B cell (primary cell): ENCODE measurements around the gene FFAR2. TPM values are rescaled to one million over a fixed set of nuclear protein-coding genes. Genes with fewer than 3 reads are reported as not detected.

Experiments used
- ATAC-seq: fragments of 200-7000 bp; cut with Tn5 transposase; one replicate; pipeline ENCODE4 v1.10.0; 2021; ENCODE audit warnings: low read depth, mild to moderate bottlenecking, moderate number of reproducible peaks, moderate library complexity
- CTCF ChIA-PET: fragments of 350-600 bp; sonication (Branson Sonifier 250); formaldehyde crosslinking; loops from one replicate; lab custom pipeline; 2021; ENCODE audit warnings: antibody characterized with exemption, inconsistent platforms; lab: Charles Lee
- POLR2A ChIA-PET: fragments of 350-600 bp; sonication (Branson Sonifier 250); formaldehyde crosslinking; loops from one replicate; lab custom pipeline; 2021; ENCODE audit warnings: antibody characterized with exemption; lab: Charles Lee
- DNase-seq: peaks from one replicate; pipeline ENCODE4 v3.0.0; 2013
- H2AFZ ChIP-seq: 2 replicates; pipeline ENCODE4 v1.6.1; 2012; ENCODE audit warnings: mild to moderate bottlenecking, low read depth, low read length; ENCODE audit not compliant: insufficient read depth, poor library complexity, severe bottlenecking
- H3K27ac ChIP-seq, 2 donors: 1 replicate in 1 of 2; 2 replicates in 1 of 2; pipeline ENCODE4 v1.5.1; 2012 to 2013; ENCODE audit warnings: low read length in 2 of 2, mild to moderate bottlenecking in 2 of 2, moderate library complexity in 1 of 2
- H3K27me3 ChIP-seq, 4 experiments: fragments of 200-600 bp in 1 of 4; sonication (generic) in 1 of 4; replicated peaks in 1 of 4; 1 replicate in 2 of 4; 2 replicates in 2 of 4; pipeline versions ENCODE4 v1.6.1 to v1.7.0; 2013 to 2016; ENCODE audit warnings: low read length in 3 of 4, mild to moderate bottlenecking in 2 of 4, mixed read lengths in 1 of 4, moderate library complexity in 1 of 4; ENCODE audit not compliant: insufficient read depth in 4 of 4, control insufficient read depth in 3 of 4; ENCODE audit errors: control extremely low read depth in 1 of 4
- H3K36me3 ChIP-seq, 2 experiments: replicated peaks in 1 of 2; 1 replicate in 1 of 2; 2 replicates in 1 of 2; pipeline versions ENCODE4 v1.6.1 to v1.7.1; 2013; ENCODE audit warnings: low read length in 1 of 2; ENCODE audit not compliant: insufficient read depth in 2 of 2, control insufficient read depth in 1 of 2; ENCODE audit errors: control extremely low read depth in 1 of 2, extremely low read depth in 1 of 2
- H3K4me1 ChIP-seq, 2 donors: fragments of 200-600 bp in 1 of 2; sonication (generic) in 1 of 2; 1 replicate in 1 of 2; 2 replicates in 1 of 2; pipeline versions ENCODE4 v1.5.1 to v1.6.1; 2013 to 2017; ENCODE audit warnings: low read length in 2 of 2; ENCODE audit not compliant: control insufficient read depth in 2 of 2, insufficient read depth in 2 of 2
- H3K4me2 ChIP-seq: replicated peaks from 2 replicates; pipeline ENCODE3; 2012; ENCODE audit warnings: mild to moderate bottlenecking, low read depth, low read length; ENCODE audit not compliant: poor library complexity, severe bottlenecking
- H3K4me3 ChIP-seq, 5 experiments: fragments of 200-600 bp in 1 of 5; sonication (generic) in 1 of 5; 1 replicate in 3 of 5; 2 replicates in 2 of 5; pipeline versions ENCODE4 v1.5.1 to v1.7.0; 2011 to 2016; ENCODE audit warnings: low read length in 4 of 5, mild to moderate bottlenecking in 4 of 5, low read depth in 2 of 5, control low read depth in 1 of 5, moderate library complexity in 1 of 5; ENCODE audit not compliant: insufficient read depth in 1 of 5; ENCODE audit errors: control extremely low read depth in 1 of 5, extremely low read depth in 1 of 5
- H3K79me2 ChIP-seq: fragments of 200-600 bp; sonication (generic); one replicate; pipeline ENCODE4 v1.6.0; 2016; ENCODE audit warnings: low read length; ENCODE audit not compliant: control insufficient read depth, insufficient read depth
- H3K9ac ChIP-seq: fragments of 200-600 bp; sonication (generic); 2 replicates; pipeline ENCODE4 v1.6.1; 2017; ENCODE audit warnings: mild to moderate bottlenecking, low read length, moderate library complexity
- H3K9me3 ChIP-seq, 3 donors: one replicate each; pipeline versions ENCODE4 v1.6.1 to v1.7.1; 2013; ENCODE audit warnings: low read length in 2 of 3; ENCODE audit not compliant: control insufficient read depth in 2 of 3, insufficient read depth in 1 of 3; ENCODE audit errors: control extremely low read depth in 1 of 3
- H4K20me1 ChIP-seq: 2 replicates; pipeline ENCODE4 v1.6.0; 2012; ENCODE audit warnings: mild to moderate bottlenecking, low read length; ENCODE audit not compliant: insufficient read depth, control insufficient read depth, poor library complexity, severe bottlenecking
- H3K27ac Mint-ChIP-seq: one replicate; pipeline ENCODE4 v1.8.0; 2021; ENCODE audit warnings: mixed read lengths
- H3K27me3 Mint-ChIP-seq: one replicate; pipeline ENCODE4 v1.8.0; 2021; ENCODE audit warnings: mixed read lengths
- H3K4me1 Mint-ChIP-seq: one replicate; pipeline ENCODE4 v1.8.0; 2021; ENCODE audit warnings: mixed read lengths
- H3K4me3 Mint-ChIP-seq: one replicate; pipeline ENCODE4 v1.8.0; 2021; ENCODE audit warnings: mixed read lengths
- H3K9me3 Mint-ChIP-seq: one replicate; pipeline ENCODE4 v1.8.0; 2022; ENCODE audit warnings: mixed read lengths; ENCODE audit not compliant: insufficient read depth
- CTCF ChIP-seq: fragments of 200-600 bp; IDR thresholded peaks from one replicate; pipeline ENCODE4 v1.8.0; 2022; ENCODE audit warnings: antibody characterized with exemption, mild to moderate bottlenecking
- EZH2 ChIP-seq: IDR thresholded peaks from 2 replicates; pipeline ENCODE4 v1.6.1; 2012; ENCODE audit warnings: borderline replicate concordance, low read depth, mild to moderate bottlenecking, moderate library complexity, low read length; ENCODE audit not compliant: insufficient read depth, poor library complexity, severe bottlenecking
- WGBS: methylation state at CpG from one replicate; pipeline ENCODE4 v1.1.5; 2013; ENCODE audit warnings: missing lambda C conversion rate; ENCODE audit not compliant: insufficient coverage; 5-methylcytosine and 5-hydroxymethylcytosine counted together
- intact Hi-C: fragments of 100-400 bp; cut with micrococcal nuclease; formaldehyde crosslinking; loops from one replicate; pipeline ENCODE4 v1.10.0; 2022
- polyA plus RNA-seq: library from polyadenylated mRNA; depleted of rRNA; stranded (reverse); fragments of >200 nt; gene quantifications from 2 replicates; pipeline ENCODE4 v1.2.3, GENCODE V29; 2012
- total RNA-seq, 2 donors: library from RNA; stranded (reverse); fragments of 120-200 nt in 1 of 2; gene quantifications; 1 replicate in 1 of 2; 2 replicates in 1 of 2; pipeline versions ENCODE4 v1.2.3 to v1.2.4, GENCODE V29; 2013 to 2022

Gene FFAR2
- total and polyA plus RNA-seq, 2 donors (not counting 1 experiment from before 2014, with no cell fraction given) = 0.31 TPM; not detected in 1

GRCh38 chr19:35460608-35461007 is 12.6 kb downstream of the FFAR2 start:
- no peak overlapping the region for H3K9ac ChIP-seq
- H3K4me3 Mint-ChIP-seq = peak overlapping the region; percentile 62
- POLR2A ChIA-PET = interaction anchor here (0.6 to 1.7 kb wide), 2 partner anchors 35 to 143 kb away, joined by 3 to 4 read pairs; no protein-coding TSS in a partner anchor
- DNase-seq (peak; percentile 33), ATAC-seq (no peak)
- H3K4me1 ChIP-seq = peaks cover 76 to 86% of the 10 kb centered on the region in 2 donors
- H3K9me3 ChIP-seq = no peaks in the 10 kb centered on the region
- no peaks in the 10 kb centered on the region for H3K79me2 ChIP-seq
- peak overlapping the region; percentile 74 for H3K27ac Mint-ChIP-seq
- WGBS = 79% methylated on average over 4 of the region's 10 CpGs
- H3K27ac ChIP-seq = no peak overlapping the region
- CTCF ChIA-PET = interaction anchor here (0.7 to 3.4 kb wide), 9 partner anchors 8 to 319 kb away, joined by 3 to 20 read pairs (median 4); no protein-coding TSS in a partner anchor
- no peaks in the 10 kb centered on the region for H3K27me3 Mint-ChIP-seq
- H2AFZ ChIP-seq = no peak overlapping the region
- H3K9me3 Mint-ChIP-seq = no peaks in the 10 kb centered on the region
- H3K36me3 ChIP-seq = no peaks in the 10 kb centered on the region
- TF ChIP-seq CTCF = no peak
- TF ChIP-seq EZH2 = no peak
- intact Hi-C loops = loop anchor here (10.0 kb wide), 1 partner anchor 306 kb away; the partner anchor contains the start of gene FXYD5
- H3K4me3 ChIP-seq = no peak overlapping the region
- peak overlapping the region; percentile 26 for H3K4me2 ChIP-seq
- peaks cover 77% of the 10 kb centered on the region for H3K4me1 Mint-ChIP-seq
- H3K27me3 ChIP-seq = no peaks in the 10 kb centered on the region
- H4K20me1 ChIP-seq = no peaks in the 10 kb centered on the region

GRCh38 chr19:35461060-35461459 is 13.0 kb downstream of the FFAR2 start:
- CTCF ChIA-PET = interaction anchor here (0.8 to 3.4 kb wide), 4 partner anchors 8 to 319 kb away, joined by 3 to 20 read pairs (median 13); no protein-coding TSS in a partner anchor
- H3K9ac ChIP-seq = no peak overlapping the region

More at GRCh38 chr19:35461060-35461459, 13.0 kb downstream of the FFAR2 start:
- no peak overlapping the region for H2AFZ ChIP-seq
- no peaks in the 10 kb centered on the region for H3K9me3 ChIP-seq
- H3K4me2 ChIP-seq = peak overlapping the region; percentile 26
- intact Hi-C loops = loop anchor here (10.0 kb wide), 1 partner anchor 306 kb away; the partner anchor contains the start of gene FXYD5
- POLR2A ChIA-PET = interaction anchor here (0.6 to 0.7 kb wide), 2 partner anchors 34 to 144 kb away, joined by 4 read pairs; no protein-coding TSS in a partner anchor
- H3K27ac ChIP-seq = no peak overlapping the region
- peaks cover 72 to 81% of the 10 kb centered on the region in 2 donors for H3K4me1 ChIP-seq
- H3K9me3 Mint-ChIP-seq = no peaks in the 10 kb centered on the region
- no peaks in the 10 kb centered on the region for H3K36me3 ChIP-seq
- peaks cover 72% of the 10 kb centered on the region for H3K4me1 Mint-ChIP-seq
- TF ChIP-seq CTCF (no peak), EZH2 (no peak)
- WGBS = 80% methylated on average over 4 of the region's 9 CpGs
- peak overlapping the region; percentile 62 for H3K4me3 Mint-ChIP-seq
- H3K27me3 ChIP-seq = no peaks in the 10 kb centered on the region
- no peak overlapping the region for H3K4me3 ChIP-seq
- ATAC-seq (no peak), DNase-seq (no peak)
- H3K27ac Mint-ChIP-seq = peak overlapping the region; percentile 74
- no peaks in the 10 kb centered on the region for H4K20me1 ChIP-seq
- H3K27me3 Mint-ChIP-seq = no peaks in the 10 kb centered on the region
- H3K79me2 ChIP-seq = no peaks in the 10 kb centered on the region
